Erythroblast (primary cell): ENCODE measurements around the gene MUC5AC.
"Not testable (repeated sequence)": the region's sequence is repeated elsewhere in the genome, so short reads cannot be mapped to it uniquely, and the experiment has no call there.

ENCODE experiments used
- GATA1 ChIP-seq: IDR thresholded peaks from 2 replicates; pipeline ENCODE4 v1.6.1; 2011; ENCODE audit warnings: low read depth, mild to moderate bottlenecking, control low read depth, low read length, moderate library complexity
- POLR2A ChIP-seq: IDR thresholded peaks from 2 replicates; pipeline ENCODE4 v1.6.1; 2011; ENCODE audit warnings: mild to moderate bottlenecking, low read length

DNA sequence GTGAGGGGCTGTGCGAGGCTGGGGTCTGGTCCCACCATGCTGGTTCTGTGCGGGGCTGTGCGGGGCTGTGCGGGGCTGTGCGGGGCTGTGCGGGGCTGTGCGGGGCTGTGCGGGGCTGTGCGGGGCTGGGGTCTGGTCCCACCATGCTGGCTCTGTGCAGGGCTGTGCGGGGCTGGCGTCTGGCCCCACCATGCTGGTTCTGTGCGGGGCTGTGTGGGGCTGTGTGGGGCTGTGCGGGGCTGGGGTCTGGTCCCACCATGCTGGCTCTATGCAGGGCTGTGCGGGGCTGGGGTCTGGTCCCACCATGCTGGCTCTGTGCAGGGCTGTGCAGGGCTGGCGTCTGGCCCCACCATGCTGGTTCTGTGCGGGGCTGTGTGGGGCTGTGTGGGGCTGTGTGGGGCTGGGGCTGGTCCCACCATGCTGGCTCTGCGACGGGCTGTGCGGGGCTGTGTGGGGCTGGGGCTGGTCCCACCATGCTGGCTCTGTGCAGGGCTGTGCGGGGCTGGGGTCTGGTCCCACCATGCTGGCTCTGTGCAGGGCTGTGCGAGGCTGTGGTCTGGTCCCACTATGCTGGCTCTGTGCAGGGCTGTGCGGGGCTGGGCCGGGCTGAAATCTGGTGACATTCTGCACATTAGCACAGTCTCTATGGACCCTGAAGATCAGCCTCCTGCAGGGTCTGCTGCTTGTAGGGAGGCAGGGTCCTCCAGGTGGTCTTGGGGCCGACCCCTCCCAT lies 1.9 kb downstream of the MUC5AC start:
- TF ChIP-seq POLR2A, GATA1: not testable (repeated sequence)
